ENCODE measurements around the gene PSMD4.

DNA sequence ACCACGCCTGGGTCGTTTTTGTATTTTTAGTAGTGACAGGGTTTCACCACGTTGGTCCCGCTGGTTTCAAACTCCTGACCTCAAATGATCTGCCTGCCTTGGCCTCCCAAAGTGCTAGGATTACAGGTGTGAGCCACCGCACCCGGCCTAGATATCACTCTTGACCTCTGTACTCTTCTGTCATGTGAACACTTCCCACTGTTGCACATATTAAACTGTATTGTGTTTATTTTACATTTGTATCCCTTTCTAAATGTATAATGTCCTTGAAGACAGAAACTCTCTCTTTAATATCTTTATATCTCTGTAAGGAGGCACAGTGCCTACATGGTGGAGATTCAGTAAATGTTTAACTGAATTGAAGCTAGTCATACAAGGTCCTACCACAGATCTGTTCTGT is 19.3 kb upstream of the PSMD4 start:
- TF ChIP-seq, protein P1, sequence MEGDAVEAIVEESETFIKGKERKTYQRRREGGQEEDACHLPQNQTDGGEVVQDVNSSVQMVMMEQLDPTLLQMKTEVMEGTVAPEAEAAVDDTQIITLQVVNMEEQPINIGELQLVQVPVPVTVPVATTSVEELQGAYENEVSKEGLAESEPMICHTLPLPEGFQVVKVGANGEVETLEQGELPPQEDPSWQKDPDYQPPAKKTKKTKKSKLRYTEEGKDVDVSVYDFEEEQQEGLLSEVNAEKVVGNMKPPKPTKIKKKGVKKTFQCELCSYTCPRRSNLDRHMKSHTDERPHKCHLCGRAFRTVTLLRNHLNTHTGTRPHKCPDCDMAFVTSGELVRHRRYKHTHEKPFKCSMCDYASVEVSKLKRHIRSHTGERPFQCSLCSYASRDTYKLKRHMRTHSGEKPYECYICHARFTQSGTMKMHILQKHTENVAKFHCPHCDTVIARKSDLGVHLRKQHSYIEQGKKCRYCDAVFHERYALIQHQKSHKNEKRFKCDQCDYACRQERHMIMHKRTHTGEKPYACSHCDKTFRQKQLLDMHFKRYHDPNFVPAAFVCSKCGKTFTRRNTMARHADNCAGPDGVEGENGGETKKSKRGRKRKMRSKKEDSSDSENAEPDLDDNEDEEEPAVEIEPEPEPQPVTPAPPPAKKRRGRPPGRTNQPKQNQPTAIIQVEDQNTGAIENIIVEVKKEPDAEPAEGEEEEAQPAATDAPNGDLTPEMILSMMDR (conservative IDR thresholded peaks at IDR 0.05; ENCODE audit: low read depth, low read length), result no peak
- no peak for TF ChIP-seq EZH2 (IDR thresholded peaks at IDR 0.05; ENCODE audit: borderline replicate concordance, low read depth, low read length, poor library complexity, severe bottlenecking)
